GM19238 (cell line): ENCODE results near the gene ZNF778.

ENCODE experiments used
- DNase-seq: peaks from one replicate; pipeline ENCODE4 v3.0.0; 2011; ENCODE audit warnings: low spot score; ENCODE audit not compliant: insufficient read length

Gene ZNF778

DNA sequence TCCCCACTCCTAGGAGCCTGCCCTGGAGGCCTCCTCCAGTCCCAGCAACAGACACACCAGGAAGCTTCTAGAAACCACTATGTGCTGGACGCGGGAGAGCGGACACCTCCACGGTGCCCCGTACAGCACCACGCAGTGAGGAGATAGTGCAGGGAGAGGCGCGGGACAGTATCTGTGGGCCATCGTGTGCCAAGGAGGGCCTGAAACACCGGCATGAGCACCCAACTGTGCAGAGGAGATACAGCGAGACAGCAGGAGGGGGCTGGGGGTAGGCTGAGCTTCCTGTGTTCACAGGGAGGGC lies 57.7 kb downstream of the ZNF778 start:
- DNase-seq = no peak

DNA sequence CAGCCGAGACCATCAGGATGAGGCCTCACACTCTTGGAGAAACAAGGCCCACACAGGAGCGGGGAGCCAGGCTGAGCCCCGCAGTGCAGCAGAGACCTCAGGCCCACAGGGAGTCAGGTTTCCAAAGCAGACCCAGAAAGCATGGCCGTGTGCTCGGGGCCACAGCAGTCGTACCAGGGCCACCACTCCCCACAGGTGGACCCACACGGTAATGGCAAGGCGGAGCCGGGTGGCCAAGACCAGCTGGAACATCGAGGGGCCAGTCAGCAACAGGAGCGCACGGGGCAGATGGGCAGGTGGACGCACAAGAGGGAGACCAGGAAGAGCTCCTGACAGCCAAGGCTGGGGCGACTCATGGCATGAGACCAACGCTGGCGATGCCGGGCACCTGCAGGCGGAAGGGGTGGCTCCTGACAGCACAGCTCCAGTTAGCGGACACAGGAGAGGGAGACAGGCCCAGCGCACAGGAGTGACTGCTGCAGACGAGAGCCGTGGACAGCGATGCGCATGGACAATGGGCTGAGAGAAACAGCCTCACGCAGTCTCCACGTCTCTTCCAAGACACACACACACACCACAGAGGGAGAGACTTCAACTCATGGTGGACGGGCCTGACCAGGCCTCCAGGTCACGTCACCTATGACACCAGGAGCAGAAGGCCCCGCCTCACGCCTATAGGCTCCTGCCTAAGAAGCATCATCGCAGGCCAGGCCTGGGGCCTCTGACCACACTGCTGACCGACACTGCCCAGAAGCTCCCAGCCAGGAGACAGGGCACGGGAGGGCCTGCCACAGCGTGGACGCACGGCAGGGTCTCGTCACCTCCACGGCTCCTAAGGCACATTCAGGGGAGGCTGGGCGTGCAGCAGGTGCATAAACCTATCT lies 58.6 kb downstream of the ZNF778 start:
- DNase-seq = no peak

DNA sequence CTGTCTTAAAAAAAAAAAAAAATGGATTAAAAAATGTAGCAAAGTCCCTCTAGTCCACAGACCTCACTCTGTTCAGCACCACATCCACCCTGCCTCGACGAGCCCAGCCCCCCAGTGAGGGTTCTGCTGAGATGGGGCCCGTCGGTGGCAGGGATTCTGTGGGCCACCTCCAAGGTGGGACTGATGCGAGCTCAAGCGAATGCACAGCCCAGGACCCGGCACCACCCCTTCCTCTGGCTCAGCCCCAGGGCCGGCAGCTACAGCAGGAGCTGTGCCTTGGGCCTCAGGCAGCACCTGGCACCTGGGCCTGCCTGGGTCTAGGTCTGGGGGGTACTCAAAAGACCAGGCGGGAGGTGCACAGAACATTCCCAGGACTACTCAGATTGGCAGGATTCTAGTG lies 59.5 kb downstream of the ZNF778 start:
- DNase-seq = no peak

DNA sequence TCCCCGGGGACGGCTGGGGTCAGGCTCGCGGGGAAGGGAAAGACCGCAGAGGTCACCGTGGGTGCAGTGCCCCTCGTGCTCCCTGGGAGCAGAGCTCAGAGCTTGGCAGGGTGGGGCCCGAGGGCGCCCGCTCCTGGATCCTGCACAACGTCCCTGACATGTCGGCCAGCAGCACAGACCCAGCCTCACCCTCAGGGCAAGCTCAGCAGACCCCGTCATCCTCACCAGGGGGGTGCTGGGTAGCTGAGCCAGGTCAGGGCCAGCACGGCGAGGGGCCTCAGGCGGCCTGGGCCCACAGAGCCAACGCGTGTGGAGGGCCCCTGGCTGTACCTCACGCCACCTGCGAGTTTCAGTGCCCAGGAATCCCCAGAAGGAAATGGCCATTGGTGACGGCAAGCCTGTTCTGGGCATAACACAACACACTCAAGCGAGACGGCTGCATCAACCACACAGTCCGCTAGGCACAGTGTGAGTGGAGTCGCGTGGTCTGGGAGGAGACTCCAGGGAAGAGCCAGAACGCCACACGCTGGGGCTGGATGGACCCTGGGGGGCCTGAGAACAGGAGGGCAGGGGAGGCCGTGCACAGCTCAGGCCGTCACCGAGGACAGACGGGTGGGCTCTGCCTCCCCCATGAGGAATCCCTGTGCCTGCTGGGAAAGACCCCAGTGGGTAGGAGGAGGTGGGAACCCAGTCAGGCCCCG lies 60.3 kb downstream of the ZNF778 start:
- DNase-seq = no peak

DNA sequence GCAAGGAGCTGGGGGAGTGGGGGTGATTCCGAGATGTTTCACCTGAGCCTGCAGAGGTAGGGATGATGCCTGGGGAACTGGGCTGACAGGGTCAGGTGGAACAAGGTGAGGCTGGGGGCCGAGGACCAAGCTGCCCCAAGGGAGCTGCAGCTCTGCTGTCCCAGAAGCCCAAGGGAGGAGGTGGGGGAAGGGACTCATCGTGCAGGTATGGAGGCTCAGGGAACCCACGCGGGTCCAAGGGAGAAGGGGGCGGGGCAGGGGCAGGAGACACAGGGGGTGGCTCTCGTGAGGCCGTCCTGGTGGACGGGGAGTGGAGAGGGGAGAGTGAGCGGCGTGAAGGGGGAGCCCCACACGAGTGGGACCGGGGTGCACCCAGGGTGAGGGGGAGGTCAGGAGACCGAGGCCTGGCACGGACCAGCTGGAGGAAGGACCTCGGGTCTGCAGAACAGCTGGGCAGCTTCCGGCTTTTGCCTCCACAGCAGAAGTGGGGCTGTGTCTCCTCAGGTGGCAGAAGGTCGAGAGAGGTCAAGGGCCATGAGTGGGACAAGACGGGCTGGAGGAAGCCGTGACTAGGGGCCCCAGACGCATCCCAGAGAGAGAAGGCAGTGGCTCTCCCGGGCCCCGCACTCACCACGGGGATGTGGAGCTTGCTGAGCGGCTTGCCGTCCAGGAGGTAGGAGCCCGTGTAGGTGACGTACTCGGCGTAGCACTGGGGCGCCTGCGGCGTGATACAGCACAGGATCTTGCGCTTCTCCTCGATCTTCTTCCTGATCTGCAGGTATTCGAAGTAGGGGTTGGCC lies 61.1 kb downstream of the ZNF778 start:
- no peak for DNase-seq

DNA sequence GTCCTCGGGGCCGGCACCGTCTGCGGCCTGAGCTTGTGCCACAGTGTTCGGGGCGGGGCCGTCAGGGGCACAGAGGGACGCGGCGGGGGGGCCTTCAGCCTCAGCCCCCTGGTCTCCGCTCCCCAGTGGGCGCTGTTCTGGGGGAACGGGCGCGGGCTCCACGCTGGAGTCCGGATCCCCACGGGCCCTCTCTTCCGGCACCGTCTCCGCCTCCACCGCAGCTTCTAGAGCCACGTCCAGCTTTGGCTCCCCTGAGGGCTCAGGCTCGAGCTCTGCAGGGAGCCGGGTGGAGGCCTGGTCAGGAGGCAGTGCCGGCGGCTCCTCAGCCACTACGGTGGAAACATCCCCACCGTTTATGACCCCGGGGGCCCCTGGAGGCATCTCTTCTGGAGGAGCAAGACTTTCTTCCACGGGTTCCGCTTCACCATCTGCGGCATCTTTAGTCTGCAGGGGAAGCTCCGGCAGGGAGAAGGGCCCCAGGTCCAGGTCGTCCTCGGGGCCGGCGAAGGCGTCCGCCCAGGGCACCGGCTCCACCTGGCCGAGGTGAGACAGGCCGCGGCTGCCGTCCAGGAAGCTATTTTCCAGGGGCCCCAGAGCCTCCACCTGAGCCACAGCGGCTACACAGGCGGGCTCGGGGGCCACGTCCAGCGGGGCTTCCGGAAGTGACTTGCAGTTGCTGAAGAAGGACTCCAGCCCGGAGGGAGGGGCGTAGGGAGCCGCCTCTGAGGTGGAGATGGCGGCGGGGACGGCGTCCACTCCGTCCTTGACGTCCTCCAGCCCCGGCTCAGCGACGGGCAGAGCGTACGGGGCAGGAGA lies 62.4 kb downstream of the ZNF778 start:
- DNase-seq = no peak

DNA sequence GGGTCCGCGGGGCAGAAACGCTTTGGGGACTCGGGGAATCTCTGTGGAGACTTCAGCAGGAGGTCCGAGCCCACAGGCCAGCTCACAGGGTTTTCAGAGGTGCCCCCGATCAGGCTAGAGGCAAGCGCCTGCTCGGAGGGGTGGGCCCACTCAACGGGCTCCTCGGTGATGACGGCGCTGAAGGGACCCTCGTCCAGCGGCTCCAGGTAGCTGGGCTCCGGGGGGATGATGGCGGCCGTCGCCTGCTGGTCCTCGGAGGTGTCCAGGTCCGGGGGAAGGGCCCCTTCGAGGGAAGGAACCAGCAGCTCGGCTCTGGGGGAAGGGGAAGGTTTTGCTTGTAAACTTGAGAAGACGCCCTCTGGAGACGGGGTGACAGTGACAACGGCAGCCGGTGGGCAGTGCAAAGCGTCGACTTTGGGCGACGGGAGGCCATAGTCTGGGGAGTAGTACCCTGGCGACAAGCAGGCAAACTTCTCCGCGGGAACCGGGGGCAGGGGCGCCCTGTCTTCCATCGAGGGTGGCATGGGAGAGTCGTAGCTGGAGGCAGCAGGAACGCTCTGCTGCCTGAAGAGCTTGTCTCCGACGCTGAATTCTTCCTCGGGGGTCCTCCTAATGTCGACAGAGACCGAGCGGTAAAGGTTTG lies 63.2 kb downstream of the ZNF778 start:
- DNase-seq = no peak

DNA sequence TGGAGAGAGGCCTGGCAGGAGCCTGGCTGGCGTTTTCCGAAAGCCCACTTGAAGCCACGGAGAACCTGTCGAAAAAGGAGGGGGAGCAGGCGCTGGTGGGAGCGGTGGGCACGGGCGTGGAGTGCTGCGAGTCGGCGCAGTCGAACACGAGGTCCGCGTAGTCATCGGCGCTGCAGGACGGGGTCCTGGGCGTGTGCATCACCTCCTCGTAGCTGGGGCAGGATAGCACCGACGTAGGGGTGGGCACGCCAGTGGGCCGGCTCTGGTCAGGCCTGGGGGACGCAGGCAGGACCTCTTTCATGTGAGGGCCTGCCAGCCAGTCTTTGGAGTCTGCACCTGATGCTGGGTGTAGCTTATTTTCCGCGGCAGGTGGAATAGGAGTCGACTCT lies 63.7 kb downstream of the ZNF778 start:
- no peak for DNase-seq

DNA sequence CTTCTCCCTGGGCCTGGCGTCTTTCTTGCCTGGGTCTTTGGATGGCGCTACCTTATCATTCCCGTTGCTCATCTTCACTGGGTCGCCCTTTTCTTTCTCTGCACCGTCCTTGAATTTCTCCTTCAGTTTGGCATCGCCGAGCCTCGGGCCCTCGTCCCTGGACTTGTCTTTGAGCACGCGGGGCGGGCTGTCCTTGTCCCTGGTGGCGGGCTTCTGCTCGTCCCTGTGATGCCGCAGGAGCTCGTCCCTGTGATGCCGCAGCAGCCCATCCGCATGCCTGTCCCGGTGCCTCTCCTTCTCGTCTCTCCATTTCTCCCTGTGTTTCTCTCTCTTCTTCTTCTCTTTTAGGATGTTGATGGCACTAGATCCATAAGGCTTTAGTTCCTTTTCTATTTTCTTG lies 64.3 kb downstream of the ZNF778 start:
- no peak for DNase-seq

DNA sequence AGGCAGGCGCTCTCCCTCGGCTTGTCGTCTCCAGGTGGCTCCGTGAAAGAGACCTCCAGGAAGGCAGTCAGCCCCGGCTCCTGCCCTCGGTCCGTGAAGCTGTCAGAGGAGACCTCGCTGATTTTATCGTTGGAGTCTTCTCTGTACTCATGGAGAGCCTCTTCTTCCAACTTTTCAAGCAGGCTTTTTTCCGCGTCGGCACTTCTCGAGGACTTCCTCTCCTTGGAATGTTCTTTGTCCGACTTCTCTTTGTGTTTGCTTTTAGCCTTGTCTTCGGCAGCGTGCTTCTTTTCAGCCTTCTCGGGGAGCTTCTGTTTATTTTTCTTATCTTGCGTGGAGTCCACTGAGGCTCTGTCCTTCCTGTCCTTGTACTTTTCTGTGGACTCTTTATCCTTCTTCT lies 65.0 kb downstream of the ZNF778 start:
- DNase-seq = no peak

DNA sequence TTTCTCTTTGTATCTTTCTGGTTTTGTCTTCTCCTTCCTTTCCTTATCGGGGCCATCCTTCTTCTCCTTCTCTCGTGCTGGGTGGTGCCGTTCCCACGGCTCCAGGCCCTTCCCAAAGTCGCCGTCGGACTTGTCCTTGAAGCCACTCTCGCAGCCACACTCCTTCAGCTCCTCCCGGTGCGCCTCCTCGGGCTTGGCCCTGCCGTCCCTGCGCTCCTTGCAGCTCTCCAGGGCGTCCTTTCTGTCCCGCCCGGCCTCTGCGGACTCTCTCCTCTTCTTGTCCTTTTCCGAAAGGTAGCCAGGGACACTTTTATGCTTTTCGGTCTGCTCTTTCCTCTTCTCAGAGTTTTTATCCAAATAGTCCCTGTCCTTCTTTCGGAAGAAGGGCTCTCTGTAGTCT lies 65.9 kb downstream of the ZNF778 start:
- DNase-seq = no peak

DNA sequence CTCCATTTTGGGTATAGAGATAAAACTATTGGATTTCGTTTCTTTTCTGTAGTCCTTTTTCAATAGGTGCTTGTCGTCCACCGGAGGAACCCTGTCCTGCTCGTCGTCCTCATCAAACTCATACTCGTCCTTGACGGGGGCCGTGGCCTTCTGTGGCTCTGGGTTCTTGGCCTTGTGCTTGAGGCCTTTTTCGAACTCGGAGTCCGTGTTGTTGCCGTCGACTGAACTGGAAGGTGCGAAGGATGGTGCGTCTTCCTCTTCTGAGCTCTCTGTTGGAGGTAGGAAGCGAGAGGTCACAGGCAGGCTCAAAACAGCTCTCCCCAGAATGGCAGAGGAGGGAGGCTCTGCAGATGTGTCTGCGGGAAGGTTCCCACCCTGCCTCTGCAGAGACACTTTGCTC lies 67.9 kb downstream of the ZNF778 start:
- no peak for DNase-seq

DNA sequence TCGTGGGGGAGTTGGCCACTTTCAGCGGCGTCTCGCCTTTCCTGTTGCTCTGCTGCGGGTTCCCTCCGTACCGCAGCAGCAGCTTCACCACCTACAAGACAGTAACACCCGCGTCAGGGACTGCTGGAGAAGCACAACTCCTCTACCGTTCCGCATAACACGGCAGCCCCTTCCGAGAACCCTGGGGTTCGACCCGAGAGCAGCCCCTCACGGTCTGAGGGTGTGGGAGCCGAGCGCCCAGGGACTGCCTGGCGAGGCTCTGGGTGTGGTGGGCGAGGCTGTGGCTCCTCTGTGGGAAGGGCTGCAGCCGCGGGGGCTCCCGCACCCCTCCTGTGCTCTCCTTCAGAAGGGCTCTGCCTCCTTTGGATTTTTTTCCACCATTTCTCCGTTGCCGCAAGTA lies 68.6 kb downstream of the ZNF778 start:
- no peak for DNase-seq
